Activated CD8-positive, alpha-beta memory T cell treated with anti-CD3 and anti-CD28 coated beads for 36 hours (primary cell): ENCODE data around the gene EPHB2. TPM values are rescaled to one million over a fixed set of nuclear protein-coding genes. Genes with fewer than 3 reads are reported as not detected.
"Not testable (repeated sequence)": the region's sequence is repeated elsewhere in the genome, so short reads cannot be mapped to it uniquely, and the experiment has no call there.

Source experiments
- CTCF ChIA-PET: fragments of 350-600 bp; sonication (Branson Sonifier 250); formaldehyde crosslinking; loops from one replicate; lab custom pipeline; 2021; ENCODE audit warnings: antibody characterized with exemption; lab: Charles Lee
- POLR2A ChIA-PET: fragments of 350-600 bp; sonication (Branson Sonifier 250); formaldehyde crosslinking; loops from one replicate; lab custom pipeline; 2021; ENCODE audit warnings: antibody characterized with exemption; lab: Charles Lee
- total RNA-seq, 2 experiments: library from RNA; stranded (reverse); gene quantifications; one replicate each; pipeline ENCODE4 v1.2.3, GENCODE V29; 2021

The EPHB2 gene
- total RNA-seq, 2 experiments from 2014 or later: 0.08 TPM; not detected in 1

- POLR2A ChIA-PET: no interaction called here
Observed at GRCh38 chr1:22825486-22826189, 115.0 kb downstream of the EPHB2 start.

GRCh38 chr1:22826604-22827580, 116.3 kb downstream of the EPHB2 start:
- POLR2A ChIA-PET: no interaction called here
- CTCF ChIA-PET: no interaction called here

More at GRCh38 chr1:22825486-22826189, 115.0 kb downstream of the EPHB2 start:
- CTCF ChIA-PET: no interaction called here

GRCh38 chr1:22827666-22828483, 117.2 kb downstream of the EPHB2 start:
- POLR2A ChIA-PET: no interaction called here

DNA sequence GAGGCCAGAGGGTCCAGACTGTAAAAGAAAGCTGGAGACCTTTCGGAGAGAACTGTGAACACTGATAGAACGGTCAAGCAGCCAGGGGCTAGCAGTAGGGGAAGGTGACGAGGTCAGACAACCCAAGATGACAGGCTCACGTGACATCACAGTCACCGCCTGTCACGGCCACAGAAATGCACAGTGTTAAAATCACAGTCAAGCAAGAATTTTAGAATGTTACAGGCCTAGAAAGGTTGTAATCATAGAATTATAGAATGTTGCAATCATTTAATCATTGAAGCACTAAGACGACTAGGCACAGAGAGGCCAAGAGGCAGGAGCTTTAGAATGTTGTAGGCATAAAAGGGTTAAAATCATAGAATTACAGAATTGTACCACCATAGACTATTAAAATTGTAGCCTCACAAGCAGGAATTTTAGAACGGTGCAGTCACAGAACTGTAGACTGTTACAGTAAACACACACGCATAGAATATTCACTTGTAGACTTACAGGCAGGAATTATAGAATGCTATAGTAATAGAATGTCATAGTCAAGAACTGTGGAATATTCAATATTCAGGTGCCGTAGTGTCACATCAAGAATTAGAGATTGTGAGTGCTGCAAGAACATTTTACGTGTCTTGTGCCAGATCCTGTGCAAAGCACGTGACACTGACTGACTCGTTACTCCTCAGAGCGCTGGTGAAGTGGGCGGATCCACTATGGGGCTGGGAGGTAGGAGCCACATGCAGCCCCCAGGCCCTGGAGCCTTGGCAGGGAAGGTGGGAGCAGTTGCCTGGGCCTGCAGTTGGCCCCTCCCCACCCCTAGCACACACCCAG, 118.1 kb downstream of the EPHB2 start:
- CTCF ChIA-PET: no interaction called here
- POLR2A ChIA-PET: no interaction called here

More at GRCh38 chr1:22827666-22828483, 117.2 kb downstream of the EPHB2 start:
- CTCF ChIA-PET: no interaction called here

DNA sequence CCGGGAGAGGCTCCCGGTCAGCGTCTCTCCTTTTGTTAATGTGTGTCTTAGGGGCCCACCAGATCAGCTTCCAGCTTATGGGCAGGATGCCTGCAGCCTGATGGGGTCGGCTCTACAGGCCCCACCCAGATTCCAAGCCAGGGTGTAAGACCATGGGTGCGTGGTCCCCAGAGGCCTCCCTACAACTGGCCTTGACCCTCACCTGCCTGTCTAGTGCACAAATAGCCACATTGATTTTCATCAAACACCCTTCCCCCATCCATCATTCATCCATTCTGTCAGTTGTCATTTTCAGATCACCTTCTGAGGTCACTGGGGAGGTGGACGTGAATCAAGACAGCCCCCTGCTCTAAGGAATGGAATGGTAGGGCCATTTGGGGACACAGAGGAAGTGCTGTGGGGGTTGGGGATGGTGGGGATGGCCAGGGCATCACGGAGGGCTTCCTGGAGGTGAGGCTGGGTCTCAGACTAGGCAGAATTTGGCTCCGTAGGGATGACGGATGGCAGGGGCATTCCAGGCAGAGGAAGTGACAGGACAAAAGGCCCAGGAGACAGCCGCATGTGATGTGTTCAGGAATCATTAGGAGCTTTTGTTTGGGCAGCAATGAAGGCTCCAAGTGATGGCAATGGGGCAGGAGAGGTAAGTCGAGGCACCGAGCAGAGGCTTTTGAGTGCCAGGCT, 118.8 kb downstream of the EPHB2 start:
- POLR2A ChIA-PET: no interaction called here

DNA sequence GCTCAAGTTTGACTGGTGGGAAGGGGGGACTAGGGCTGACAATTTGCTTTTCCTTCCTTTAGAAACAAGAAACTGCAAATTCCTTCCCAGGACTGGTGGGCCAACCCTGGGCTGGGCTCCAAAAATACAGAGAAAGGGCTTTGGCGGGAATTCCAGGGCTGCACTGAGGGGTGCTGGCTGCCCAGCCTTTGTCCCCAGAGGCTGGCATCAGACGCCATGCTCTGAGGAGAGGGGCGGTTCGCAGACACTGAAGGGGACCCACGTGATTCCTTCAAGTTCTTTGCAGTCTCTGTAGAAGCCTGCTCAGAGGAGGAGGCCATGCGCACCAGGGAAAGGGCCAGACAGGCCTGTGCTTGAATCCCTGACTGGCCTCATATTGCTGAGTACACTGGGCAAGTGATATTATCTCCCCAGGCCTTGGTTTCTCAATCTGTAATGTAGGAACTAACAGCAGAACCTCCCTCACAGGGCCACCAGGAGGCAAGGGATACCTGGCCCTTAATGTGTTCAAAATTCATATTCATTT, 119.5 kb downstream of the EPHB2 start:
- POLR2A ChIA-PET: no interaction called here
- CTCF ChIA-PET: no interaction called here

More for the DNA sequence above, 118.8 kb downstream of the EPHB2 start:
- CTCF ChIA-PET: no interaction called here

- ChIA-PET CTCF (no interaction called here), POLR2A (no interaction called here)
Observed at GRCh38 chr1:22830757-22831340, 120.2 kb downstream of the EPHB2 start.

GRCh38 chr1:22831729-22832413, 121.2 kb downstream of the EPHB2 start:
- POLR2A ChIA-PET: no interaction called here
- CTCF ChIA-PET: no interaction called here

GRCh38 chr1:22832414-22832786, 121.8 kb downstream of the EPHB2 start:
- CTCF ChIA-PET: no interaction called here
- POLR2A ChIA-PET: no interaction called here

DNA sequence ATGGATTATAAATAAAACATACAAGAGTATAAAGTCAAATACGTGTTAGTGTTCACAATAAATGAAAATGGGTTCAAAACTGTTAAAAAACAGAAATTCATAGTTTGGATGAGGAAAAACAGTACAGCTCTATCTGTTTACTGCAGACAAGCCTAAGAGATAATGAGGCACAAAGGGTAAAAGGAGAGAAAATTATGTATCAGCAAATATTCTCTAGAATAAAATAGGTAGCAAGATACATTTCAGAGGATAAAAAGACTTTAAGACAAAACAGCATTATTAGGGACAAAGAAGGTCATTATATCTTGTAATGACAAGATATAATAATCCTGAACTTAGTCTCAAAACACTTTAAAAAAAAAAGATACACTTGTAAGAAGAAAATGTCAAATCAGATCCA, 123.1 kb downstream of the EPHB2 start:
- ChIA-PET CTCF (no interaction called here), POLR2A (no interaction called here)

GRCh38 chr1:22834420-22834819, 123.8 kb downstream of the EPHB2 start:
- CTCF ChIA-PET, POLR2A ChIA-PET: not testable (repeated sequence)

DNA sequence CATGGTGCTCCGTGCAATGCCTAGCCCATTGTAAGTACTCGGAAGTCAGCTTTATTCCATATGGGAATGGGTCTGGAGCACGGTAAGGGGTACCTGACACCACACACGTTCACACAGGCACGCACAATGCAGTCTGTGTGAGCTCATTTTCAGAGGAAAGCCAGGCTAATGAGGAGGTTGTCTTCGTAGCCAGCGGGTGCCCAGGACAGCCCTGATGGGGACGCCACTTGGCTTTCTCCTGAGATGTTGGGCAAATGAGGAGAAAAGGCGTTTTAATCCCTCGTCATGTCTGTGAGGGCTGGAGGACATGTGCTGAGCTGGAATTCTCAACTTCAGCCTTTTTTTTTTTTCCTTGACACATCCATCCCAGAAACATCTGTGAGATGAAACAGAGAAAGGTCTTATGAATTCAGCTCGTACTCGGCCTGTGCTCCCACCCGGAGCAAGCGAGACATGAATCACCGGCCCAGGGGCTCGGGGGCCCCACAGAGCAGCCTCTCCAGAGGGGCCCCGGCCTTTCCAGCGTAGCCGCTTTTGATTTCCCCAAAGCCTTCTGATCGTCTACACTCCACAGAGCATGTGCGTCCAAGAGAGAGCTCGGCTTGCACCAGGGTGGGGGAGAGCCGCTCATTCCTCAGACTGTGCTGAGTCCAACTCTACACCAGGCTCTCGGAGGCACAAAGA, 125.1 kb downstream of the EPHB2 start:
- CTCF ChIA-PET: no interaction called here
- POLR2A ChIA-PET: no interaction called here

- CTCF ChIA-PET: no interaction called here
- POLR2A ChIA-PET: no interaction called here
Observed at GRCh38 chr1:22836850-22837249, 126.2 kb downstream of the EPHB2 start.

DNA sequence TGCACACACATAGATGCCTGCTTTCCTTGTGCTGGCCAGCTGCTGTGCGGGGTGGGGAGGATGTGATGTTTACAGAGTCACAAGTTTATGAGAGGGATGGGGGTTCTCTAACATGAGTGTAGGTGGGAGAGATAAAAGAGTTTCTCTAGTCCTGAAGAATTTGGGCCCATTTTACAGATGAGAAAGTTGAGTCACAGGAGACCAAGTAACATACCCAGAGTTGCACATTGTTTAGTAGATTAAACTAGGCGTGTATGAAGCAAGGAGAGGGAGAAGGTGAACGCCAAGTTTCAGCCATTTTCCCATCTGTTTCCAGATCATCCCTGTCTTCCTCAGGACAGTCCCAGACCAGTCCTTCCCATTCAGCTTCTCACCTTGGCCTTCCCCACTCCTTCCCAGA, 126.7 kb downstream of the EPHB2 start:
- ChIA-PET POLR2A (no interaction called here), CTCF (no interaction called here)

DNA sequence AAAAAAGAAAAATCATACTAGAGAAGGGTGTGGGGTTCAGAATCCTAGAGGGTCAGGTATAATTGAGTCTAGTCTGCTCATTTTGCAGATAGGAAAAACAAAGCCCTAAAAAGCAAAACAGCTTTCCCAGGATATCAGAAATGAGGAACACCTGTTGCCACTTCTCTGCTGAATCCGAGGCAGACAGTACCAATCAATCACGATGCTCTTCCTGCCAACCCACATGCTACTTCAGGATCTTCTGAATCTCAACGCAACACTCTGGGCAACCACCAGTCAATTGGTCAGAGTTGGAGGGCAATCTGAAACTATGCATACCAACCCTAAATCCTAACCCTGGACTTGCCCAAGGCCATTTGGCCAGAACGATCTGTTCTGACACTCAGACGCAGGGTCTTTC, 128.3 kb downstream of the EPHB2 start:
- ChIA-PET CTCF (no interaction called here), POLR2A (no interaction called here)

DNA sequence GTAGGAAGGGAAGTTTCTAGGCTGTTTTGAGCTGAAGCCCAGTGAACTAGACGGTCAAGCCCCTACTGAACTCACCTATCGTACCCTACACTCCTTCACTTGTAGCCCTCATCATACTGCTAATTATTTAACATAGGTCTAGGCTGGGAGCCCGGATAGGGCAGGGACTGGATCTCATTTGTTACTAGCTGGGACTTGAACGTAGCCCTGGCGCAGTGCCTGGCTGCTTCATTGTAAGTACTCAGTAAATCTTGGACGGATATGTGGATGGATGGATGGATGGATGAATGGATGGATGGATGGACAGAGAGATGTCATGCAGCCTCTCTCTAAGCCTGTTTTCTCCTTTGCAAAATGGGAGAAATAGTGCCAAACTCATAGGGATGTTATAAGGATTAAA, 129.2 kb downstream of the EPHB2 start:
- POLR2A ChIA-PET: no interaction called here
- CTCF ChIA-PET: no interaction called here

GRCh38 chr1:22841142-22841541, 130.5 kb downstream of the EPHB2 start:
- POLR2A ChIA-PET: no interaction called here
- CTCF ChIA-PET: no interaction called here
